IMR-90 (cell line): Measurements from ENCODE around the gene MYH9. TPM values are rescaled to one million over a fixed set of nuclear protein-coding genes. Genes with fewer than 3 reads are reported as not detected.
A peak's percentile ranks its signal among the peaks of the same experiment; 100 is the strongest.

Experiments
- ATAC-seq: fragments of 200-7000 bp; cut with Tn5 transposase; 2 replicates; pipeline ENCODE4 v1.9.1; 2020; ENCODE audit warnings: low read depth, mild to moderate bottlenecking, moderate library complexity
- BruUV-seq: library from RNA; stranded (reverse); fragments of 400-500 nt; replicated peaks from 2 replicates; lab custom pipeline; 2021; lab: Mats Ljungman, UMichigan
- CTCF ChIA-PET: fragments of 300-600 bp; formaldehyde crosslinking; extraction: SDS; loops from one replicate; lab custom pipeline; 2021; ENCODE audit warnings: antibody characterized with exemption; lab: Yijun Ruan, JAX
- POLR2A ChIA-PET: fragments of 300-600 bp; sonication (Branson Sonifier 250); formaldehyde crosslinking; loops from one replicate; lab custom pipeline; 2022; ENCODE audit warnings: antibody characterized with exemption; ENCODE audit not compliant: unreplicated experiment; lab: Charles Lee
- DNase-seq: peaks from one replicate; pipeline ENCODE4 v3.0.0; 2013
- H2AFZ ChIP-seq: replicated peaks from 2 replicates; pipeline ENCODE3; 2013; ENCODE audit warnings: low read length, mild to moderate bottlenecking; ENCODE audit not compliant: poor library complexity
- H2AK5ac ChIP-seq: 2 replicates; pipeline ENCODE4 v1.6.1; 2013; ENCODE audit warnings: low read depth, low read length, inconsistent platforms
- H2AK9ac ChIP-seq: replicated peaks from 2 replicates; pipeline ENCODE3; 2013; ENCODE audit warnings: mild to moderate bottlenecking, low read depth, low read length, moderate library complexity; ENCODE audit not compliant: poor library complexity
- H2BK120ac ChIP-seq: 2 replicates; pipeline ENCODE4 v1.6.1; 2013; ENCODE audit warnings: low read depth, low read length, inconsistent platforms
- H2BK15ac ChIP-seq: 3 replicates; pipeline ENCODE4 v1.6.1; 2013; ENCODE audit warnings: low read depth, low read length, inconsistent platforms
- H2BK20ac ChIP-seq: 2 replicates; pipeline ENCODE4 v1.6.1; 2013; ENCODE audit warnings: low read depth, mild to moderate bottlenecking, inconsistent platforms, low read length, moderate library complexity
- H2BK5ac ChIP-seq: 2 replicates; pipeline ENCODE4 v1.6.1; 2013; ENCODE audit warnings: mild to moderate bottlenecking, low read depth, low read length, inconsistent platforms; ENCODE audit not compliant: poor library complexity, severe bottlenecking
- H3K14ac ChIP-seq: replicated peaks from 2 replicates; pipeline ENCODE4 v1.6.1; 2013; ENCODE audit warnings: low read depth, low read length, inconsistent platforms
- H3K18ac ChIP-seq: 2 replicates; pipeline ENCODE4 v1.6.1; 2013; ENCODE audit warnings: low read depth, low read length, control low read depth
- H3K23ac ChIP-seq: 2 replicates; pipeline ENCODE4 v1.6.1; 2013; ENCODE audit warnings: low read depth, low read length, inconsistent platforms
- H3K27ac ChIP-seq: 2 replicates; pipeline ENCODE4 v1.5.1; 2013; ENCODE audit warnings: mild to moderate bottlenecking, control low read depth, low read length; ENCODE audit not compliant: insufficient read depth
- H3K27me3 ChIP-seq: 2 replicates; pipeline ENCODE4 v1.6.1; 2013; ENCODE audit warnings: low read length; ENCODE audit not compliant: control insufficient read depth, insufficient read depth
- H3K36me3 ChIP-seq: 2 replicates; pipeline ENCODE4 v1.6.1; 2013; ENCODE audit warnings: low read length, mixed read lengths; ENCODE audit not compliant: control insufficient read depth, insufficient read depth
- H3K4ac ChIP-seq: 2 replicates; pipeline ENCODE4 v1.6.1; 2013; ENCODE audit warnings: low read depth, low read length, inconsistent platforms
- H3K4me1 ChIP-seq: 2 replicates; pipeline ENCODE4 v1.6.1; 2013; ENCODE audit warnings: low read length, mixed read lengths; ENCODE audit not compliant: control insufficient read depth, insufficient read depth
- H3K4me2 ChIP-seq: 2 replicates; pipeline ENCODE4 v1.6.1; 2013; ENCODE audit warnings: low read depth, mild to moderate bottlenecking, control low read depth, low read length, moderate library complexity
- H3K4me3 ChIP-seq: 2 replicates; pipeline ENCODE4 v1.5.1; 2013; ENCODE audit warnings: low read depth, mild to moderate bottlenecking, control low read depth, low read length, moderate library complexity; ENCODE audit not compliant: insufficient read depth
- H3K56ac ChIP-seq: 2 replicates; pipeline ENCODE4 v1.6.1; 2013; ENCODE audit warnings: low read length, inconsistent platforms; ENCODE audit not compliant: insufficient read depth; ENCODE audit errors: extremely low read depth
- H3K79me1 ChIP-seq, 2 experiments: 2 replicates each; pipeline ENCODE4 v1.6.1; 2013; ENCODE audit warnings: low read length in 2 of 2, inconsistent platforms in 1 of 2, low read depth in 1 of 2
- H3K9ac ChIP-seq: 2 replicates; pipeline ENCODE4 v1.6.1; 2013; ENCODE audit warnings: low read depth, low read length, control low read depth
- H3K9me1 ChIP-seq: 2 replicates; pipeline ENCODE4 v1.6.1; 2013; ENCODE audit warnings: low read length, inconsistent platforms; ENCODE audit not compliant: insufficient read depth
- H3K9me3 ChIP-seq: 2 replicates; pipeline ENCODE4 v1.6.1; 2013; ENCODE audit warnings: low read length; ENCODE audit not compliant: control insufficient read depth, insufficient read depth
- H4K20me1 ChIP-seq: 2 replicates; pipeline ENCODE4 v1.6.1; 2013; ENCODE audit warnings: low read length, inconsistent platforms; ENCODE audit not compliant: insufficient read depth
- H4K5ac ChIP-seq: 2 replicates; pipeline ENCODE4 v1.6.1; 2013; ENCODE audit warnings: mild to moderate bottlenecking, low read depth, low read length, control low read depth
- H4K8ac ChIP-seq, 2 experiments: 2 replicates each; pipeline ENCODE4 v1.6.1; 2013; ENCODE audit warnings: low read depth in 2 of 2, low read length in 2 of 2, control low read depth in 1 of 2, inconsistent platforms in 1 of 2
- H4K91ac ChIP-seq: 2 replicates; pipeline ENCODE4 v1.6.1; 2013; ENCODE audit warnings: low read depth, low read length, inconsistent platforms; ENCODE audit not compliant: insufficient read depth
- CEBPB ChIP-seq: IDR thresholded peaks from 2 replicates; pipeline ENCODE4 v1.6.1; 2012; ENCODE audit warnings: low read depth, low read length, improper control_type of control experiment
- CHD1 ChIP-seq: IDR thresholded peaks from 2 replicates; pipeline ENCODE4 v1.6.1; 2012; ENCODE audit warnings: low read depth, low read length, improper control_type of control experiment
- CTCF ChIP-seq: conservative IDR thresholded peaks from 2 replicates; pipeline ENCODE4 v1.5.1; 2012; ENCODE audit warnings: mild to moderate bottlenecking, low read depth, low read length, improper control_type of control experiment
- ELK1 ChIP-seq: fragments of 150-350 bp; IDR thresholded peaks from 2 replicates; pipeline ENCODE4 v1.6.1; 2016; ENCODE audit warnings: low read depth, mild to moderate bottlenecking, low read length, moderate library complexity, borderline replicate concordance
- FOS ChIP-seq: fragments of 150-350 bp; IDR thresholded peaks from 2 replicates; pipeline ENCODE4 v1.6.1; 2016; ENCODE audit warnings: low read depth, low read length
- MAZ ChIP-seq: IDR thresholded peaks from 2 replicates; pipeline ENCODE4 v1.6.1; 2012; ENCODE audit warnings: low read depth, mild to moderate bottlenecking, low read length, improper control_type of control experiment, moderate library complexity, borderline replicate concordance
- POLR2A ChIP-seq: IDR thresholded peaks from 2 replicates; pipeline ENCODE4 v1.6.1; 2012; ENCODE audit warnings: mild to moderate bottlenecking, low read depth, low read length
- RAD21 ChIP-seq: IDR thresholded peaks from 2 replicates; pipeline ENCODE4 v1.6.1; 2012; ENCODE audit warnings: low read length, improper control_type of control experiment
- RCOR1 ChIP-seq: IDR thresholded peaks from 2 replicates; pipeline ENCODE4 v1.6.1; 2012; ENCODE audit warnings: mild to moderate bottlenecking, low read length, improper control_type of control experiment; ENCODE audit not compliant: insufficient replicate concordance
- RFX5 ChIP-seq: IDR thresholded peaks from 2 replicates; pipeline ENCODE4 v1.8.0; 2012; ENCODE audit warnings: low read depth, mild to moderate bottlenecking, low read length, moderate library complexity
- SMC3 ChIP-seq: fragments of 150-350 bp; IDR thresholded peaks from 2 replicates; pipeline ENCODE4 v1.6.1; 2016; ENCODE audit warnings: low read depth, mild to moderate bottlenecking, antibody characterized with exemption, low read length, moderate library complexity
- WGBS, 2 experiments: methylation state at CpG; one replicate each; pipeline versions ENCODE4 v1.1.5 to v1.1.7; 2013; ENCODE audit warnings: missing lambda C conversion rate in 2 of 2; ENCODE audit not compliant: insufficient read length in 1 of 2; ENCODE audit errors: extremely low coverage in 2 of 2; 5-methylcytosine and 5-hydroxymethylcytosine counted together
- dilution Hi-C: fragments of 300-500 bp; cut with HindIII; formaldehyde crosslinking; loops from one replicate; pipeline ENCODE4 v1.14.3; 2018; ENCODE audit warnings: low sequenced_read_pairs; ENCODE audit not compliant: unreplicated experiment
- in situ Hi-C: fragments of 300-500 bp; cut with MboI; formaldehyde crosslinking; loops from 3 replicates; pipeline ENCODE4 v1.14.3; 2019; ENCODE audit warnings: low sequenced_read_pairs, inconsistent platforms, mixed read lengths
- intact Hi-C: fragments of 100-400 bp; cut with micrococcal nuclease; formaldehyde crosslinking; loops from 2 replicates; pipeline ENCODE4 v1.10.0; 2022
- polyA plus RNA-seq, 3 experiments: library from polyadenylated mRNA; depleted of rRNA; stranded (reverse); fragments of >200 nt; gene quantifications; 2 replicates each; pipeline ENCODE4 v1.2.3, GENCODE V29; 2012; ENCODE audit warnings: low replicate concordance in 1 of 3
- total RNA-seq: library from RNA; depleted of rRNA; stranded (reverse); fragments of >200 nt; gene quantifications from 2 replicates; pipeline ENCODE4 v1.2.3, GENCODE V29; 2012

MYH9 gene
- total and polyA plus RNA-seq, 2 of the 4 experiments (the other 2 are of a cell fraction), result 475 to 554 TPM

GRCh38 chr22:36350751-36351594 is 36.8 kb downstream of the MYH9 start (continued):
- 0 out of 2 replicates have a peak, but pooled peaks have one; percentile 24 for TF ChIP-seq CTCF

GRCh38 chr22:36349726-36350125 is 38.0 kb downstream of the MYH9 start:
- no peak overlapping the region for H2BK20ac ChIP-seq
- H3K4ac ChIP-seq, result no peak overlapping the region; the same call in 1 of the 2 replicates
- H3K79me1 ChIP-seq, result peaks cover 0 to 42% of the 10 kb centered on the region in 2 experiments; a peak in 2 of 4 replicates
- BruUV-seq, result no TSS peak
- ChIA-PET POLR2A (no interaction called here), CTCF (interaction anchor here (0.5 kb wide), 1 partner anchor 130 kb away, joined by 3 read pairs; no protein-coding TSS in a partner anchor)
- no peak overlapping the region for H2BK15ac ChIP-seq
- intact Hi-C loops (no loop called here), in situ Hi-C loops (no loop called here), dilution Hi-C loops (no loop called here)
- no peak overlapping the region for H4K91ac ChIP-seq
- no peaks in the 10 kb centered on the region for H3K9me3 ChIP-seq
- H3K36me3 ChIP-seq, result peaks cover 39% of the 10 kb centered on the region
- peak overlapping the region; percentile 48; the same call in 1 of the 2 replicates for H3K23ac ChIP-seq
- ATAC-seq, result no peak
- H3K4me2 ChIP-seq, result no peak overlapping the region
- no peak overlapping the region for H3K56ac ChIP-seq
- peaks cover 35% of the 10 kb centered on the region for H3K4me1 ChIP-seq
- no peak overlapping the region; the same call in 1 of the 2 replicates for H2AK5ac ChIP-seq
- no peak overlapping the region; the same call in 1 of the 2 replicates for H3K18ac ChIP-seq
- no peak overlapping the region for H3K4me3 ChIP-seq
- no peak overlapping the region; the same call in 1 of the 2 replicates for H3K9ac ChIP-seq
- WGBS, 2 experiments, result no CpG with 5 or more reads among the region's 2 CpGs
- no peak overlapping the region for H2BK120ac ChIP-seq
- H4K8ac ChIP-seq, result peak overlapping the region in 1 of 2 experiments; percentile 47; a peak in 1 of 4 replicates
- no peak for DNase-seq
- H3K27ac ChIP-seq, result no peak overlapping the region
- H2BK5ac ChIP-seq, result peak overlapping the region; percentile 57
- H4K5ac ChIP-seq, result no peak overlapping the region
- peaks cover 30% of the 10 kb centered on the region for H3K9me1 ChIP-seq
- no peak overlapping the region for H2AFZ ChIP-seq
- H3K27me3 ChIP-seq, result no peaks in the 10 kb centered on the region
- H4K20me1 ChIP-seq, result peaks cover 98% of the 10 kb centered on the region
- peak overlapping the region; percentile 19; the same call in 1 of the 2 replicates for H3K14ac ChIP-seq
- H2AK9ac ChIP-seq, result no peak overlapping the region
- TF ChIP-seq CHD1 (no peak), MAZ (no peak), RCOR1 (no peak), RAD21 (no peak), CEBPB (no peak), ELK1 (no peak), SMC3 (no peak), FOS (no peak), POLR2A (no peak), RFX5 (no peak)
